OCI-LY1 (cell line): Measurements from ENCODE around the gene SLC43A2.

Source experiments
- H2AFZ ChIP-seq: fragments of 200-600 bp; sonication (generic), shearing (Covaris generic); 2 replicates; pipeline ENCODE4 v1.6.0; 2014; ENCODE audit warnings: antibody characterized with exemption, mild to moderate bottlenecking, low read length
- H3F3A ChIP-seq: fragments of 200-600 bp; sonication (generic), shearing (Covaris generic); 2 replicates; pipeline ENCODE4 v1.6.0; 2014; ENCODE audit warnings: mild to moderate bottlenecking, antibody characterized with exemption, low read length, moderate library complexity; ENCODE audit not compliant: insufficient read depth
- H3K27ac ChIP-seq: fragments of 200-600 bp; sonication (generic); 2 replicates; pipeline ENCODE4 v1.5.1; 2014; ENCODE audit warnings: low read length, mixed run types, mild to moderate bottlenecking, low read depth; ENCODE audit not compliant: poor library complexity, severe bottlenecking
- H3K27me3 ChIP-seq: fragments of 200-600 bp; sonication (generic); 2 replicates; pipeline ENCODE4 v1.6.0; 2014; ENCODE audit warnings: antibody characterized with exemption, mild to moderate bottlenecking, low read length, moderate library complexity; ENCODE audit not compliant: insufficient read depth
- H3K36me3 ChIP-seq: fragments of 200-600 bp; sonication (generic); 2 replicates; pipeline ENCODE4 v1.6.1; 2014; ENCODE audit warnings: mild to moderate bottlenecking, antibody characterized with exemption, low read length, moderate library complexity, mixed read lengths; ENCODE audit not compliant: insufficient read depth
- H3K4me1 ChIP-seq: fragments of 200-600 bp; sonication (generic); 2 replicates; pipeline ENCODE4 v1.5.1; 2014; ENCODE audit warnings: mild to moderate bottlenecking, low read length, moderate library complexity; ENCODE audit not compliant: insufficient read depth, severe bottlenecking
- H3K4me2 ChIP-seq: fragments of 200-600 bp; sonication (generic), shearing (Covaris generic); 2 replicates; pipeline ENCODE4 v1.6.1; 2014; ENCODE audit warnings: low read length
- H3K4me3 ChIP-seq: fragments of 200-600 bp; sonication (generic); 2 replicates; pipeline ENCODE4 v1.5.1; 2014; ENCODE audit warnings: low read length, low read depth, mild to moderate bottlenecking, mixed read lengths; ENCODE audit not compliant: poor library complexity, severe bottlenecking
- H3K79me2 ChIP-seq: fragments of 200-600 bp; shearing (Covaris generic); 2 replicates; pipeline ENCODE4 v1.6.1; 2016; ENCODE audit warnings: mixed run types, low read length, mixed read lengths; ENCODE audit not compliant: insufficient read depth
- H3K9ac ChIP-seq: fragments of 200-600 bp; sonication (generic), shearing (Covaris generic); 2 replicates; pipeline ENCODE4 v1.6.1; 2014; ENCODE audit warnings: mild to moderate bottlenecking, low read length, mixed read lengths
- H3K9me2 ChIP-seq: fragments of 200-600 bp; sonication (generic), shearing (Covaris generic); 2 replicates; pipeline ENCODE4 v1.6.1; 2014; ENCODE audit warnings: low read depth, mild to moderate bottlenecking, low read length, mixed read lengths
- H3K9me3 ChIP-seq: fragments of 200-600 bp; shearing (Covaris generic); 2 replicates; pipeline ENCODE4 v1.6.1; 2014; ENCODE audit warnings: low read length, mixed read lengths
- H4K20me1 ChIP-seq: fragments of 200-600 bp; sonication (generic), shearing (Covaris generic); 2 replicates; pipeline ENCODE4 v1.6.0; 2016; ENCODE audit warnings: mild to moderate bottlenecking, low read length; ENCODE audit not compliant: insufficient read depth
- CTCF ChIP-seq: fragments of 200-600 bp; sonication (generic), shearing (Covaris generic); IDR thresholded peaks from 2 replicates; pipeline ENCODE4 v1.5.1; 2017; ENCODE audit warnings: mild to moderate bottlenecking, antibody characterized with exemption, low read length, moderate library complexity, mixed read lengths
- EZH2 ChIP-seq: fragments of 200-600 bp; sonication (generic), shearing (Covaris generic); IDR thresholded peaks from 2 replicates; pipeline ENCODE4 v1.8.0; 2017; ENCODE audit warnings: borderline replicate concordance, mixed run types, mild to moderate bottlenecking, antibody characterized with exemption, low read length, moderate library complexity, mixed read lengths

Gene SLC43A2

GRCh38 chr17:1571341-1571704 lies 57.3 kb downstream of the SLC43A2 start:
- Histone ChIP-seq H3K4me1 (peaks cover 46% of the 10 kb centered on the region), H3K4me2 (no peak overlapping the region)

GRCh38 chr17:1568950-1569810 lies 59.5 kb downstream of the SLC43A2 start:
- no peaks in the 10 kb centered on the region for H3K27me3 ChIP-seq
- H3K9me2 ChIP-seq: no peaks in the 10 kb centered on the region
- peaks cover 34% of the 10 kb centered on the region for H3K4me1 ChIP-seq
- H3K79me2 ChIP-seq: no peaks in the 10 kb centered on the region
- no peak overlapping the region; the same call in 1 of the 2 replicates for H3K9ac ChIP-seq
- H2AFZ ChIP-seq: no peak overlapping the region; the same call in 1 of the 2 replicates
- H3K4me3 ChIP-seq: peak overlapping the region; percentile 33
- H3K4me2 ChIP-seq: peak overlapping the region; percentile 53
- peak overlapping the region; percentile 66 for H3K27ac ChIP-seq
- no peaks in the 10 kb centered on the region for H3K9me3 ChIP-seq
- no peaks in the 10 kb centered on the region for H3F3A ChIP-seq
- H4K20me1 ChIP-seq: no peaks in the 10 kb centered on the region
- TF ChIP-seq EZH2 (no peak), CTCF (no peak)
- H3K36me3 ChIP-seq: peaks cover 9% of the 10 kb centered on the region

More at GRCh38 chr17:1571341-1571704, 57.3 kb downstream of the SLC43A2 start:
- H3F3A ChIP-seq: no peaks in the 10 kb centered on the region
- peak overlapping the region; percentile 44 for H3K27ac ChIP-seq
- TF ChIP-seq CTCF (no peak), EZH2 (no peak)
- no peaks in the 10 kb centered on the region for H3K9me2 ChIP-seq
- peaks cover 16% of the 10 kb centered on the region for H3K36me3 ChIP-seq
- no peaks in the 10 kb centered on the region for H3K79me2 ChIP-seq
- H4K20me1 ChIP-seq: no peaks in the 10 kb centered on the region
- H3K27me3 ChIP-seq: no peaks in the 10 kb centered on the region
- H3K9me3 ChIP-seq: no peaks in the 10 kb centered on the region
- no peak overlapping the region for H2AFZ ChIP-seq
- no peak overlapping the region for H3K9ac ChIP-seq
- no peak overlapping the region for H3K4me3 ChIP-seq

GRCh38 chr17:1566505-1567199 lies 62.0 kb downstream of the SLC43A2 start:
- Histone ChIP-seq H3K9ac (peak overlapping the region; percentile 17; the same call in 1 of the 2 replicates), H3K27ac (peak overlapping the region; percentile 39), H3K9me2 (no peaks in the 10 kb centered on the region), H3K27me3 (no peaks in the 10 kb centered on the region), H3K9me3 (no peaks in the 10 kb centered on the region), H2AFZ (0 out of 2 replicates have a peak overlapping the region, but pooled peaks have one; percentile 39), H3F3A (no peaks in the 10 kb centered on the region), H3K4me3 (peak overlapping the region; percentile 4), H3K4me2 (peak overlapping the region; percentile 47), H3K79me2 (no peaks in the 10 kb centered on the region), H3K36me3 (no peaks in the 10 kb centered on the region), H3K4me1 (peaks cover 44% of the 10 kb centered on the region), H4K20me1 (no peaks in the 10 kb centered on the region)
- no peak for TF ChIP-seq EZH2
- no peak for TF ChIP-seq CTCF
